Measurements from ENCODE around the gene PLPPR2.
"Not testable (repeated sequence)": the region's sequence is repeated elsewhere in the genome, so short reads cannot be mapped to it uniquely, and the experiment has no call there.

Gene PLPPR2

GRCh38 chr19:11355160-11356073, at the start of gene PLPPR2:
Gene PLPPR2 (plus strand): TSS chr19:11355432. CDS start chr19:11357674, 2,242 bp downstream.
- H3K27me3 Mint-ChIP-seq = peaks cover 10% of the 10 kb centered on the region
- no peak within 1 kb of the TSS for H3K27ac Mint-ChIP-seq
- no peaks in the 10 kb centered on the region for H3K9me3 Mint-ChIP-seq
- peak within 1 kb of the TSS; percentile 64 for H3K4me3 Mint-ChIP-seq
- H3K4me1 Mint-ChIP-seq (ENCODE audit: low read depth) = peaks cover 9% of the 10 kb centered on the region
- no peaks in the 10 kb centered on the region for H3K36me3 Mint-ChIP-seq (ENCODE audit: low read depth)

- H3K27ac Mint-ChIP-seq = no peak overlapping the region
- H3K4me3 Mint-ChIP-seq = no peak overlapping the region
- H3K27me3 Mint-ChIP-seq = peaks cover 12% of the 10 kb centered on the region
- no peaks in the 10 kb centered on the region for H3K36me3 Mint-ChIP-seq (ENCODE audit: low read depth)
- H3K4me1 Mint-ChIP-seq (ENCODE audit: low read depth) = no peaks in the 10 kb centered on the region
- H3K9me3 Mint-ChIP-seq = no peaks in the 10 kb centered on the region
Measured at GRCh38 chr19:11306337-11306736, 48.9 kb upstream of the PLPPR2 start.

- H3K4me3 Mint-ChIP-seq; H3K27ac Mint-ChIP-seq; H3K9me3 Mint-ChIP-seq; H3K36me3 Mint-ChIP-seq (ENCODE audit: low read depth); H3K27me3 Mint-ChIP-seq: not testable (repeated sequence)
- peaks cover 30% of the 10 kb centered on the region for H3K4me1 Mint-ChIP-seq (ENCODE audit: low read depth)
Measured at GRCh38 chr19:11320278-11320995, 34.8 kb upstream of the PLPPR2 start.

- H3K27me3 Mint-ChIP-seq = peaks cover 9% of the 10 kb centered on the region
- no peaks in the 10 kb centered on the region for H3K9me3 Mint-ChIP-seq
- H3K27ac Mint-ChIP-seq = no peak overlapping the region
- no peak overlapping the region for H3K4me3 Mint-ChIP-seq
- H3K4me1 Mint-ChIP-seq (ENCODE audit: low read depth) = peaks cover 30% of the 10 kb centered on the region
- H3K36me3 Mint-ChIP-seq (ENCODE audit: low read depth) = no peaks in the 10 kb centered on the region
Measured at GRCh38 chr19:11321191-11322126, 33.8 kb upstream of the PLPPR2 start.

GRCh38 chr19:11322269-11323024, 32.8 kb upstream of the PLPPR2 start:
- Mint-ChIP-seq H3K27ac (no peak overlapping the region), H3K27me3 (peaks cover 4% of the 10 kb centered on the region)

GRCh38 chr19:11323601-11324078, 31.6 kb upstream of the PLPPR2 start:
- Mint-ChIP-seq H3K4me1 (ENCODE audit: low read depth) (peaks cover 27% of the 10 kb centered on the region), H3K36me3 (ENCODE audit: low read depth) (no peaks in the 10 kb centered on the region), H3K9me3 (no peaks in the 10 kb centered on the region), H3K27me3 (peaks cover 4% of the 10 kb centered on the region), H3K27ac (peak overlapping the region; percentile 81), H3K4me3 (peak overlapping the region; percentile 28)

More at GRCh38 chr19:11322269-11323024, 32.8 kb upstream of the PLPPR2 start:
- H3K9me3 Mint-ChIP-seq = no peaks in the 10 kb centered on the region
- no peak overlapping the region for H3K4me3 Mint-ChIP-seq
- no peaks in the 10 kb centered on the region for H3K36me3 Mint-ChIP-seq (ENCODE audit: low read depth)
- H3K4me1 Mint-ChIP-seq (ENCODE audit: low read depth) = peaks cover 30% of the 10 kb centered on the region

GRCh38 chr19:11324079-11324661, 31.1 kb upstream of the PLPPR2 start:
- peaks cover 27% of the 10 kb centered on the region for H3K4me1 Mint-ChIP-seq (ENCODE audit: low read depth)
- H3K27me3 Mint-ChIP-seq = peaks cover 4% of the 10 kb centered on the region
- H3K4me3 Mint-ChIP-seq = peak overlapping the region; percentile 28
- no peaks in the 10 kb centered on the region for H3K9me3 Mint-ChIP-seq
- H3K27ac Mint-ChIP-seq = peak overlapping the region; percentile 81
- no peaks in the 10 kb centered on the region for H3K36me3 Mint-ChIP-seq (ENCODE audit: low read depth)

GRCh38 chr19:11324748-11325389, 30.4 kb upstream of the PLPPR2 start:
- H3K4me3 Mint-ChIP-seq = no peak overlapping the region
- no peaks in the 10 kb centered on the region for H3K36me3 Mint-ChIP-seq (ENCODE audit: low read depth)
- H3K27me3 Mint-ChIP-seq = peaks cover 4% of the 10 kb centered on the region

GRCh38 chr19:11325544-11325943, 29.7 kb upstream of the PLPPR2 start:
- peaks cover 3% of the 10 kb centered on the region for H3K27me3 Mint-ChIP-seq
- no peaks in the 10 kb centered on the region for H3K36me3 Mint-ChIP-seq (ENCODE audit: low read depth)
- H3K27ac Mint-ChIP-seq = no peak overlapping the region

More at GRCh38 chr19:11324748-11325389, 30.4 kb upstream of the PLPPR2 start:
- Mint-ChIP-seq H3K4me1 (ENCODE audit: low read depth) (peaks cover 27% of the 10 kb centered on the region), H3K27ac (peak overlapping the region; percentile 81), H3K9me3 (no peaks in the 10 kb centered on the region)

GRCh38 chr19:11330127-11330526, 25.1 kb upstream of the PLPPR2 start:
- peaks cover 4% of the 10 kb centered on the region for H3K36me3 Mint-ChIP-seq (ENCODE audit: low read depth)
- no peaks in the 10 kb centered on the region for H3K4me1 Mint-ChIP-seq (ENCODE audit: low read depth)
- no peaks in the 10 kb centered on the region for H3K27me3 Mint-ChIP-seq
- no peak overlapping the region for H3K4me3 Mint-ChIP-seq
- no peaks in the 10 kb centered on the region for H3K9me3 Mint-ChIP-seq
- no peak overlapping the region for H3K27ac Mint-ChIP-seq

More at GRCh38 chr19:11325544-11325943, 29.7 kb upstream of the PLPPR2 start:
- no peaks in the 10 kb centered on the region for H3K9me3 Mint-ChIP-seq
- H3K4me1 Mint-ChIP-seq (ENCODE audit: low read depth) = peaks cover 27% of the 10 kb centered on the region
- no peak overlapping the region for H3K4me3 Mint-ChIP-seq

GRCh38 chr19:11331502-11331901, 23.7 kb upstream of the PLPPR2 start:
- Mint-ChIP-seq H3K9me3 (no peaks in the 10 kb centered on the region), H3K36me3 (ENCODE audit: low read depth) (peaks cover 9% of the 10 kb centered on the region), H3K4me1 (ENCODE audit: low read depth) (no peaks in the 10 kb centered on the region), H3K27ac (no peak overlapping the region), H3K27me3 (no peaks in the 10 kb centered on the region), H3K4me3 (no peak overlapping the region)

GRCh38 chr19:11332822-11333221, 22.4 kb upstream of the PLPPR2 start:
- H3K4me1 Mint-ChIP-seq (ENCODE audit: low read depth) = peaks cover 7% of the 10 kb centered on the region
- no peaks in the 10 kb centered on the region for H3K27me3 Mint-ChIP-seq
- no peak overlapping the region for H3K27ac Mint-ChIP-seq
- H3K36me3 Mint-ChIP-seq (ENCODE audit: low read depth) = peaks cover 9% of the 10 kb centered on the region
- no peaks in the 10 kb centered on the region for H3K9me3 Mint-ChIP-seq
- no peak overlapping the region for H3K4me3 Mint-ChIP-seq

GRCh38 chr19:11333838-11334237, 21.4 kb upstream of the PLPPR2 start:
- not testable (repeated sequence) for H3K9me3 Mint-ChIP-seq; H3K4me3 Mint-ChIP-seq; H3K36me3 Mint-ChIP-seq (ENCODE audit: low read depth); H3K27me3 Mint-ChIP-seq; H3K27ac Mint-ChIP-seq
- H3K4me1 Mint-ChIP-seq (ENCODE audit: low read depth) = peaks cover 15% of the 10 kb centered on the region

Data from stimulated activated naive CD8-positive, alpha-beta T cell treated with anti-CD3 and anti-CD28 coated beads, Interleukin-15, Interleukin-2, amounts not matched to agents 100 ng/mL and 50 ng/mL, for 24 hours (primary cell).